ENCODE results near the gene CAMK1.
A peak's percentile ranks its signal among the peaks of the same experiment; 100 is the strongest.

CAMK1 gene

GRCh38 chr3:9770276-9770812 is 597 bp upstream of the CAMK1 start:
- FAIRE-seq = no peak

GRCh38 chr3:9769012-9769411 is 735 bp downstream of the CAMK1 start:
- FAIRE-seq = no peak

GRCh38 chr3:9768141-9768775 is 1.5 kb downstream of the CAMK1 start:
- no peak for FAIRE-seq

- FAIRE-seq = no peak
Measured at GRCh38 chr3:9767418-9767817, 2.3 kb downstream of the CAMK1 start.

GRCh38 chr3:9765865-9766264 is 3.9 kb downstream of the CAMK1 start:
- FAIRE-seq = no peak

GRCh38 chr3:9762871-9763270 is 6.9 kb downstream of the CAMK1 start:
- FAIRE-seq = no peak

- no peak for FAIRE-seq
Measured at GRCh38 chr3:9761919-9762318, 7.8 kb downstream of the CAMK1 start.

- no peak for FAIRE-seq
Measured at GRCh38 chr3:9760779-9761505, 8.8 kb downstream of the CAMK1 start.

- FAIRE-seq = no peak
Measured at GRCh38 chr3:9757427-9757826, 12.3 kb downstream of the CAMK1 start.

- FAIRE-seq = no peak
Measured at GRCh38 chr3:9754678-9755077, 15.1 kb downstream of the CAMK1 start.

GRCh38 chr3:9750556-9751411 is 19.0 kb downstream of the CAMK1 start:
- no peak for FAIRE-seq

- peak; percentile 70 for FAIRE-seq
Measured at GRCh38 chr3:9749645-9750555, 19.8 kb downstream of the CAMK1 start, which contains the start of gene OGG1. TSS of gene OGG1 (plus strand) at chr3:9749952. CDS start at chr3:9750287, 335 bp downstream.

GRCh38 chr3:9749296-9749644 is 20.5 kb downstream of the CAMK1 start:
- FAIRE-seq = no peak

- FAIRE-seq = no peak
Measured at GRCh38 chr3:9748031-9748430, 21.7 kb downstream of the CAMK1 start.

GRCh38 chr3:9747267-9747666 is 22.5 kb downstream of the CAMK1 start:
- no peak for FAIRE-seq

- FAIRE-seq = no peak
Measured at GRCh38 chr3:9746330-9746729, 23.4 kb downstream of the CAMK1 start.

- no peak for FAIRE-seq
Measured at GRCh38 chr3:9745521-9745920, 24.2 kb downstream of the CAMK1 start.

GRCh38 chr3:9744162-9744561 is 25.6 kb downstream of the CAMK1 start:
- FAIRE-seq = no peak

GRCh38 chr3:9743548-9743947 is 26.2 kb downstream of the CAMK1 start:
- no peak for FAIRE-seq

GRCh38 chr3:9742560-9742959 is 27.2 kb downstream of the CAMK1 start:
- no peak for FAIRE-seq

GRCh38 chr3:9739181-9739580 is 30.6 kb downstream of the CAMK1 start:
- no peak for FAIRE-seq

GRCh38 chr3:9736831-9737230 is 32.9 kb downstream of the CAMK1 start:
- no peak for FAIRE-seq

All from endometrium (tissue), 2 donors.